SK-N-SH treated with all-trans-retinoic acid at 6 μM for 48 hours (cell line): ENCODE data around the gene NPFFR1.

Experiments
- ATAC-seq: fragments of 200-7000 bp; cut with Tn5 transposase; 3 replicates; pipeline ENCODE4 v1.9.1; 2020; ENCODE audit warnings: mild to moderate bottlenecking, moderate library complexity
- ARNTL ChIP-seq: fragments of 450-650 bp; formaldehyde crosslinking; IDR thresholded peaks from 2 replicates; pipeline ENCODE4 v1.5.0; 2020; ENCODE audit warnings: low read depth, mild to moderate bottlenecking, moderate library complexity, borderline replicate concordance
- BACH2 ChIP-seq: fragments of 250-450 bp; sonication (Bioruptor Pico); IDR thresholded peaks from 2 replicates; pipeline ENCODE4 v1.9.0; 2021; ENCODE audit warnings: mild to moderate bottlenecking, borderline replicate concordance
- CREB5 ChIP-seq: fragments of 250-450 bp; sonication (Bioruptor Pico); IDR thresholded peaks from 2 replicates; pipeline ENCODE4 v1.5.1; 2020; ENCODE audit warnings: low read depth, mild to moderate bottlenecking, moderate library complexity
- CSDC2 ChIP-seq: fragments of 250-450 bp; sonication (Bioruptor Pico); IDR thresholded peaks from 2 replicates; pipeline ENCODE4 v1.5.0; 2020; ENCODE audit warnings: mild to moderate bottlenecking, moderate library complexity
- ESRRG ChIP-seq: fragments of 250-450 bp; sonication (Bioruptor Pico); IDR thresholded peaks from 2 replicates; pipeline ENCODE4 v1.6.1; 2021; ENCODE audit warnings: mild to moderate bottlenecking
- GLIS3 ChIP-seq: fragments of 250-450 bp; sonication (Bioruptor Pico); IDR thresholded peaks from 2 replicates; pipeline ENCODE4 v1.5.0; 2020; ENCODE audit warnings: mild to moderate bottlenecking, moderate library complexity
- ISL1 ChIP-seq: fragments of 250-450 bp; sonication (Bioruptor Pico); IDR thresholded peaks from 2 replicates; pipeline ENCODE4 v2.1.2; 2022; ENCODE audit warnings: mild to moderate bottlenecking, moderate library complexity
- OSR1 ChIP-seq: fragments of 250-450 bp; sonication (Bioruptor Pico); IDR thresholded peaks from 2 replicates; pipeline ENCODE4 v1.8.0; 2022; ENCODE audit warnings: moderate library complexity, mild to moderate bottlenecking, inconsistent platforms
- POU6F1 ChIP-seq: fragments of 250-450 bp; sonication (Bioruptor Pico); IDR thresholded peaks from 2 replicates; pipeline ENCODE4 v1.8.0; 2021; ENCODE audit warnings: low read depth, mild to moderate bottlenecking, moderate library complexity, borderline replicate concordance
- PPARA ChIP-seq: fragments of 250-450 bp; sonication (Bioruptor Pico); IDR thresholded peaks from 2 replicates; pipeline ENCODE4 v1.5.0; 2020; ENCODE audit warnings: mild to moderate bottlenecking, borderline replicate concordance
- RARB ChIP-seq: fragments of 250-450 bp; sonication (Bioruptor Pico); IDR thresholded peaks from 2 replicates; pipeline ENCODE4 v1.8.0; 2021; ENCODE audit warnings: mild to moderate bottlenecking, moderate library complexity
- SNAI2 ChIP-seq: fragments of 250-450 bp; sonication (Bioruptor Pico); IDR thresholded peaks from 2 replicates; pipeline ENCODE4 v1.5.0; 2020; ENCODE audit warnings: mild to moderate bottlenecking, moderate library complexity
- TCF4 ChIP-seq: fragments of 250-450 bp; sonication (Bioruptor Pico); IDR thresholded peaks from 2 replicates; pipeline ENCODE4 v1.8.0; 2021; ENCODE audit warnings: mild to moderate bottlenecking, moderate library complexity, borderline replicate concordance
- TOX ChIP-seq: fragments of 250-450 bp; sonication (Bioruptor Pico); IDR thresholded peaks from 2 replicates; pipeline ENCODE4 v1.8.0; 2021; ENCODE audit warnings: mild to moderate bottlenecking, moderate library complexity, borderline replicate concordance
- TSHZ2 ChIP-seq: fragments of 250-450 bp; sonication (Bioruptor Pico); IDR thresholded peaks from 2 replicates; pipeline ENCODE4 v1.5.0; 2020; ENCODE audit warnings: mild to moderate bottlenecking, moderate library complexity
- ZC3H10 ChIP-seq: fragments of 250-450 bp; sonication (Bioruptor Pico); IDR thresholded peaks from 2 replicates; pipeline ENCODE4 v1.5.1; 2021; ENCODE audit warnings: mild to moderate bottlenecking, moderate library complexity
- ZFP3 ChIP-seq: fragments of 250-450 bp; sonication (Bioruptor Pico); IDR thresholded peaks from 2 replicates; pipeline ENCODE4 v1.5.0; 2020; ENCODE audit warnings: mild to moderate bottlenecking, moderate library complexity
- ZFP30 ChIP-seq: fragments of 450-650 bp; formaldehyde crosslinking; IDR thresholded peaks from 2 replicates; pipeline ENCODE4 v1.5.0; 2022; ENCODE audit warnings: mild to moderate bottlenecking, moderate library complexity
- ZNF565 ChIP-seq: fragments of 450-650 bp; formaldehyde crosslinking; conservative IDR thresholded peaks from 2 replicates; pipeline ENCODE4 v1.5.0; 2020; ENCODE audit warnings: low read depth, mild to moderate bottlenecking, moderate library complexity
- ZNF70 ChIP-seq: fragments of 450-650 bp; formaldehyde crosslinking; IDR thresholded peaks from 2 replicates; pipeline ENCODE4 v1.5.0; 2020; ENCODE audit warnings: mild to moderate bottlenecking, moderate library complexity
- ZNF8 ChIP-seq: fragments of 450-650 bp; formaldehyde crosslinking; IDR thresholded peaks from 2 replicates; pipeline ENCODE4 v1.5.0; 2020; ENCODE audit warnings: mild to moderate bottlenecking, moderate library complexity
- TF ChIP-seq, protein P1 (sequence below): fragments of 250-450 bp; sonication (Bioruptor Pico); IDR thresholded peaks from 2 replicates; pipeline ENCODE4 v1.8.0; 2020; ENCODE audit warnings: mild to moderate bottlenecking, moderate library complexity, borderline replicate concordance

Gene NPFFR1

DNA sequence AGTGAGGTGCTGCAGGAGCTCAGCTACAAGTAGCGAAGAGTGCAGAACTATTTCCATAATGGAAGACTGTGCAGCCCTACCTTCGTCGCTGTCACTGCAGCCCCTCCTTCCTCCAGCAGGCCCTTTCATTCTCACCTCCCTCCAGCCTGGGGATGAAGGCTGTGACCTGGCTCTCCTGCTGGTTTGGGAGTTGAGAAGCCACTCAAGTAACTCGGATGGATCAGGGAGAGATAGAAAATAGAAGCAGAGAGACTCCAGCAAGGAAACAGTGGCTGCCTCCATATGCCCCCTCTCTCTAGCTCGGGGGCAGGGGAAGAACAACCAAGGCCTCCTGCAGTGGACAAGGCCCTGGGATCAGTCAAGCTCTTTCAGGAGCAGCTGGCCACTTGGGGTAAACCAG lies 37.4 kb upstream of the NPFFR1 start:
- no peak for ATAC-seq

DNA sequence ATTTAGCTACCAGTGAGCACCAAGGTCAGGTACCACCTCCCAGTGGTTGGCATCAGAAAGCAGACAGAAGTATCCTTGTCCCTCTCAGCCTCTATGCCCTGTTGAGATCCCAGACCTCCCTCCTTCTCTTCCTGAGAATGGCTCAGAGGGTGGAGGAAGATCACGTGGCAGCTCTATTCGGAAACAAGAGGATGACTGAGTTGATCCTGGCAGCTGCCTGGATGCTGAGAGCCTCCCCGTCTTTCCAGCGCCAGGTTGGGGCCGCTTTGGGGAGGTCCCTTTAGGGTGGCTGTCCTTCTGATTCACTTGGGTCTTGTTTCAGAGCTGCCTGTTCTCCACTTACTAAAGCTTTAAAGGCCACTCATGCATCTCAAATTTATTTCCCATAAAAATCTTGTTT lies 36.9 kb upstream of the NPFFR1 start:
- no peak for TF ChIP-seq PPARA
- no peak for TF ChIP-seq ZNF565 (CRISPR knock-in tag)
- no peak for TF ChIP-seq ZFP30
- TF ChIP-seq RARB (CRISPR knock-in tag) = no peak
- no peak for TF ChIP-seq BACH2 (CRISPR knock-in tag)
- no peak for TF ChIP-seq TCF4
- TF ChIP-seq, protein P1, sequence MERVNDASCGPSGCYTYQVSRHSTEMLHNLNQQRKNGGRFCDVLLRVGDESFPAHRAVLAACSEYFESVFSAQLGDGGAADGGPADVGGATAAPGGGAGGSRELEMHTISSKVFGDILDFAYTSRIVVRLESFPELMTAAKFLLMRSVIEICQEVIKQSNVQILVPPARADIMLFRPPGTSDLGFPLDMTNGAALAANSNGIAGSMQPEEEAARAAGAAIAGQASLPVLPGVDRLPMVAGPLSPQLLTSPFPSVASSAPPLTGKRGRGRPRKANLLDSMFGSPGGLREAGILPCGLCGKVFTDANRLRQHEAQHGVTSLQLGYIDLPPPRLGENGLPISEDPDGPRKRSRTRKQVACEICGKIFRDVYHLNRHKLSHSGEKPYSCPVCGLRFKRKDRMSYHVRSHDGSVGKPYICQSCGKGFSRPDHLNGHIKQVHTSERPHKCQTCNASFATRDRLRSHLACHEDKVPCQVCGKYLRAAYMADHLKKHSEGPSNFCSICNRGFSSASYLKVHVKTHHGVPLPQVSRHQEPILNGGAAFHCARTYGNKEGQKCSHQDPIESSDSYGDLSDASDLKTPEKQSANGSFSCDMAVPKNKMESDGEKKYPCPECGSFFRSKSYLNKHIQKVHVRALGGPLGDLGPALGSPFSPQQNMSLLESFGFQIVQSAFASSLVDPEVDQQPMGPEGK (CRISPR knock-in tag) = no peak
- no peak for TF ChIP-seq TSHZ2
- no peak for TF ChIP-seq ISL1 (CRISPR knock-in tag)
- TF ChIP-seq ESRRG (CRISPR knock-in tag) = no peak
- TF ChIP-seq CSDC2 = no peak
- no peak for TF ChIP-seq POU6F1 (CRISPR knock-in tag)
- no peak for TF ChIP-seq ZNF70
- no peak for ATAC-seq

More for the DNA sequence above, 37.4 kb upstream of the NPFFR1 start:
- no peak for TF ChIP-seq TSHZ2
- TF ChIP-seq ZNF70 = no peak
- no peak for TF ChIP-seq ARNTL (CRISPR knock-in tag)
- TF ChIP-seq PPARA = no peak
- no peak for TF ChIP-seq ZNF8
- TF ChIP-seq ESRRG (CRISPR knock-in tag) = no peak
- no peak for TF ChIP-seq OSR1

DNA sequence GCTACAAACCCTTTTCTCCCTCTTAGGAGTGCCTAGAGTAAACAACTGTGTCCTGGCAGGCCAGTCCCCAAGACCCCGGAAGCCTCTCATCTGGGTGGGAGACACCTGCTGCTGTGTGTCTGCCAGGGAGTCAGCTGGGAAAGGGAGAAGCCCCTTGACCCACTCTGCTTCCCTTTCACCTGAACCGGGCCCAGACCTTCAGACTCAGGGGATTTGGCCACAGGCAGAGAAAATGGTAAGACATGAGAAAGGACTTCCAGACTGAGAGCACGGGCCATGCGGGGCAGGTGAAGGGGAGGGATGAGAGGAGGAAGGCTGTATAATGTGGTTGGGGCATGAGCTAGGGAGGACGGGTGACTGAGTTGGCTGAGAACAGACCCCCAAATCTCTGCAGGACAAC lies 36.0 kb upstream of the NPFFR1 start:
- TF ChIP-seq OSR1 (no peak), CSDC2 (no peak), ZC3H10 (no peak), ZFP3 (CRISPR knock-in tag) (no peak), RARB (CRISPR knock-in tag) (no peak), ARNTL (CRISPR knock-in tag) (no peak), TOX (CRISPR knock-in tag) (no peak), TCF4 (no peak), CREB5 (CRISPR knock-in tag) (no peak), PPARA (no peak), ZNF8 (no peak), ZFP30 (no peak), TSHZ2 (no peak), ESRRG (CRISPR knock-in tag) (no peak), SNAI2 (CRISPR knock-in tag) (no peak), GLIS3 (no peak), ZNF70 (no peak), BACH2 (CRISPR knock-in tag) (no peak), ZNF565 (CRISPR knock-in tag) (no peak)
- TF ChIP-seq, protein P1 (CRISPR knock-in tag) = no peak
- TF ChIP-seq, all 23 proteins: peak for 0
- ATAC-seq = no peak
